ENCODE data around the gene EXT2. TPM values are rescaled to one million over a fixed set of nuclear protein-coding genes. Genes with fewer than 3 reads are reported as not detected.

Gene EXT2
- total and polyA plus RNA-seq, 2 experiments from 2014 or later, result 15.9 to 48.6 TPM

- H3K4me1 Mint-ChIP-seq, result peaks cover 3% of the 10 kb centered on the region; the same call in 2 of the 3 replicates
- Histone ChIP-seq H3K4me2 (no peak overlapping the region), H3F3A (replicated peaks; ENCODE audit: low read depth) (no peaks in the 10 kb centered on the region), H3K79me2 (replicated peaks; ENCODE audit: insufficient read depth) (no peaks in the 10 kb centered on the region), H4K20me1 (replicated peaks; ENCODE audit: insufficient read depth) (no peaks in the 10 kb centered on the region), H3K27ac (ENCODE audit: low read depth) (no peak overlapping the region), H3K27me3 (ENCODE audit: insufficient read depth) (no peaks in the 10 kb centered on the region), H3K9me2 (ENCODE audit: insufficient read depth) (no peaks in the 10 kb centered on the region), H3K4me1 (ENCODE audit: insufficient read depth) (no peaks in the 10 kb centered on the region), H3K36me3 (ENCODE audit: insufficient read depth) (no peaks in the 10 kb centered on the region), H2AFZ (no peak overlapping the region), H3K4me3 (no peak overlapping the region)
- no peaks in the 10 kb centered on the region for H3K9me3 Mint-ChIP-seq
- no peak overlapping the region for H3K27ac Mint-ChIP-seq
- ATAC-seq, result no peak
- peaks cover 8% of the 10 kb centered on the region for H3K27me3 Mint-ChIP-seq (ENCODE audit: insufficient read depth, low read depth, poor library complexity)
- DNase-seq (ENCODE audit: low spot score), result no peak
- TF ChIP-seq, protein P1, sequence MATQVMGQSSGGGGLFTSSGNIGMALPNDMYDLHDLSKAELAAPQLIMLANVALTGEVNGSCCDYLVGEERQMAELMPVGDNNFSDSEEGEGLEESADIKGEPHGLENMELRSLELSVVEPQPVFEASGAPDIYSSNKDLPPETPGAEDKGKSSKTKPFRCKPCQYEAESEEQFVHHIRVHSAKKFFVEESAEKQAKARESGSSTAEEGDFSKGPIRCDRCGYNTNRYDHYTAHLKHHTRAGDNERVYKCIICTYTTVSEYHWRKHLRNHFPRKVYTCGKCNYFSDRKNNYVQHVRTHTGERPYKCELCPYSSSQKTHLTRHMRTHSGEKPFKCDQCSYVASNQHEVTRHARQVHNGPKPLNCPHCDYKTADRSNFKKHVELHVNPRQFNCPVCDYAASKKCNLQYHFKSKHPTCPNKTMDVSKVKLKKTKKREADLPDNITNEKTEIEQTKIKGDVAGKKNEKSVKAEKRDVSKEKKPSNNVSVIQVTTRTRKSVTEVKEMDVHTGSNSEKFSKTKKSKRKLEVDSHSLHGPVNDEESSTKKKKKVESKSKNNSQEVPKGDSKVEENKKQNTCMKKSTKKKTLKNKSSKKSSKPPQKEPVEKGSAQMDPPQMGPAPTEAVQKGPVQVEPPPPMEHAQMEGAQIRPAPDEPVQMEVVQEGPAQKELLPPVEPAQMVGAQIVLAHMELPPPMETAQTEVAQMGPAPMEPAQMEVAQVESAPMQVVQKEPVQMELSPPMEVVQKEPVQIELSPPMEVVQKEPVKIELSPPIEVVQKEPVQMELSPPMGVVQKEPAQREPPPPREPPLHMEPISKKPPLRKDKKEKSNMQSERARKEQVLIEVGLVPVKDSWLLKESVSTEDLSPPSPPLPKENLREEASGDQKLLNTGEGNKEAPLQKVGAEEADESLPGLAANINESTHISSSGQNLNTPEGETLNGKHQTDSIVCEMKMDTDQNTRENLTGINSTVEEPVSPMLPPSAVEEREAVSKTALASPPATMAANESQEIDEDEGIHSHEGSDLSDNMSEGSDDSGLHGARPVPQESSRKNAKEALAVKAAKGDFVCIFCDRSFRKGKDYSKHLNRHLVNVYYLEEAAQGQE (IDR thresholded peaks at IDR 0.05; ENCODE audit: unreplicated experiment), result no peak
- TF ChIP-seq NANOG (IDR thresholded peaks at IDR 0.05; ENCODE audit: borderline replicate concordance) (no peak), STAT1 (IDR thresholded peaks at IDR 0.05; ENCODE audit: unreplicated experiment) (no peak), EZH2phosphoT487 (IDR thresholded peaks at IDR 0.05; ENCODE audit: unreplicated experiment) (no peak), CREB1 (CRISPR knock-in tag; IDR thresholded peaks at IDR 0.05; ENCODE audit: low read depth) (no peak), JUNB (IDR thresholded peaks at IDR 0.05; ENCODE audit: unreplicated experiment) (no peak), ZNF331 (CRISPR knock-in tag; IDR thresholded peaks at IDR 0.05; ENCODE audit: low read depth) (no peak), EZH2 (IDR thresholded peaks at IDR 0.05; ENCODE audit: low read depth, unreplicated experiment) (no peak)
- TF ChIP-seq, protein P2, sequence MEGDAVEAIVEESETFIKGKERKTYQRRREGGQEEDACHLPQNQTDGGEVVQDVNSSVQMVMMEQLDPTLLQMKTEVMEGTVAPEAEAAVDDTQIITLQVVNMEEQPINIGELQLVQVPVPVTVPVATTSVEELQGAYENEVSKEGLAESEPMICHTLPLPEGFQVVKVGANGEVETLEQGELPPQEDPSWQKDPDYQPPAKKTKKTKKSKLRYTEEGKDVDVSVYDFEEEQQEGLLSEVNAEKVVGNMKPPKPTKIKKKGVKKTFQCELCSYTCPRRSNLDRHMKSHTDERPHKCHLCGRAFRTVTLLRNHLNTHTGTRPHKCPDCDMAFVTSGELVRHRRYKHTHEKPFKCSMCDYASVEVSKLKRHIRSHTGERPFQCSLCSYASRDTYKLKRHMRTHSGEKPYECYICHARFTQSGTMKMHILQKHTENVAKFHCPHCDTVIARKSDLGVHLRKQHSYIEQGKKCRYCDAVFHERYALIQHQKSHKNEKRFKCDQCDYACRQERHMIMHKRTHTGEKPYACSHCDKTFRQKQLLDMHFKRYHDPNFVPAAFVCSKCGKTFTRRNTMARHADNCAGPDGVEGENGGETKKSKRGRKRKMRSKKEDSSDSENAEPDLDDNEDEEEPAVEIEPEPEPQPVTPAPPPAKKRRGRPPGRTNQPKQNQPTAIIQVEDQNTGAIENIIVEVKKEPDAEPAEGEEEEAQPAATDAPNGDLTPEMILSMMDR (conservative IDR thresholded peaks at IDR 0.05; ENCODE audit: low read depth in 2 of 2), result no peak
- no peak overlapping the region for H3K4me3 Mint-ChIP-seq
- no peaks in the 10 kb centered on the region; the same call in 2 of the 3 replicates for H3K36me3 Mint-ChIP-seq (ENCODE audit: low read depth)
Observed at GRCh38 chr11:44263738-44264437, 168.4 kb downstream of the EXT2 start.

DNA sequence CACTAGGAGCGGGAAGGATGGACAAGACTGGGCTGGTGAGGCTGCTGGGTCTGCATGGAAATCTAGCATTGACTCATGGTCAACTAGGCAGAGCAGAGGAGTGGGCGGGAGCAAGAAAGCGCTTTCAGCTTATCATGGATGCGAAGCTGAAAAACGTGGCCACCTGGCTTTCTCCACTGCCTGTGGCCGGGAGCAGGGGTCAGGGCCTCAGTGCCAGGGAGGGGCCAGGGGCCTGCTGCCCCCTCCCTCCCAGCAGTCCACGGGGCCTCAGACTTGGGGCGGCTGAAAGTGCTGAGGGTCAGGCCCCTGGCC, 168.9 kb downstream of the EXT2 start:
- H3K4me3 ChIP-seq, result no peak overlapping the region
- no peaks in the 10 kb centered on the region for H3K36me3 ChIP-seq (ENCODE audit: insufficient read depth)
- no peak overlapping the region for H3K27ac Mint-ChIP-seq
- no peaks in the 10 kb centered on the region for H4K20me1 ChIP-seq (replicated peaks; ENCODE audit: insufficient read depth)
- H3K36me3 Mint-ChIP-seq (ENCODE audit: low read depth), result no peaks in the 10 kb centered on the region; the same call in 2 of the 3 replicates
- no peaks in the 10 kb centered on the region for H3K27me3 ChIP-seq (ENCODE audit: insufficient read depth)
- H3K4me1 Mint-ChIP-seq, result peaks cover 3% of the 10 kb centered on the region; the same call in 2 of the 3 replicates
- H2AFZ ChIP-seq, result no peak overlapping the region
- H3K9me2 ChIP-seq (ENCODE audit: insufficient read depth), result no peaks in the 10 kb centered on the region
- no peaks in the 10 kb centered on the region for H3K9me3 Mint-ChIP-seq
- no peak overlapping the region for H3K27ac ChIP-seq (ENCODE audit: low read depth)
- no peak overlapping the region for H3K4me3 Mint-ChIP-seq
- no peak for DNase-seq (ENCODE audit: low spot score)
- H3F3A ChIP-seq (replicated peaks; ENCODE audit: low read depth), result no peaks in the 10 kb centered on the region
- peaks cover 8% of the 10 kb centered on the region for H3K27me3 Mint-ChIP-seq (ENCODE audit: insufficient read depth, low read depth, poor library complexity)
- H3K4me1 ChIP-seq (ENCODE audit: insufficient read depth), result no peaks in the 10 kb centered on the region
- H3K79me2 ChIP-seq (replicated peaks; ENCODE audit: insufficient read depth), result no peaks in the 10 kb centered on the region
- H3K4me2 ChIP-seq, result no peak overlapping the region
- no peak for ATAC-seq
- TF ChIP-seq ZNF331 (CRISPR knock-in tag; IDR thresholded peaks at IDR 0.05; ENCODE audit: low read depth), result no peak
- TF ChIP-seq, protein P1 (IDR thresholded peaks at IDR 0.05; ENCODE audit: unreplicated experiment), result no peak
- no peak for TF ChIP-seq ZNF114 (CRISPR knock-in tag; IDR thresholded peaks at IDR 0.05)
- TF ChIP-seq STAT1 (IDR thresholded peaks at IDR 0.05; ENCODE audit: unreplicated experiment), result no peak
- TF ChIP-seq CREB1 (CRISPR knock-in tag; IDR thresholded peaks at IDR 0.05; ENCODE audit: low read depth), result no peak
- no peak for TF ChIP-seq POLR2AphosphoS5 (IDR thresholded peaks at IDR 0.05; ENCODE audit: low read depth)
